Measurements from ENCODE around the gene PAWR. TPM values are rescaled to one million over a fixed set of nuclear protein-coding genes. Genes with fewer than 3 reads are reported as not detected.

The PAWR gene
- total and polyA plus RNA-seq, 9 of the 15 experiments (the other 6 are each of a cell fraction or from before 2014, with no cell fraction given), result 0.82 TPM; not detected in 8

- no peak for TF ChIP-seq AFF4 (CRISPR knock-in tag; IDR thresholded peaks at IDR 0.05)
These were observed 20.1 kb upstream of the PAWR start (continued) for GRCh38 chr12:79710707-79711483.

- no peaks in the 10 kb centered on the region for H3K79me2 ChIP-seq (ENCODE audit: control insufficient read depth, insufficient read depth, low read length)
- POLR2A ChIA-PET, result no interaction called here
- in situ Hi-C loops (cut with MboI), result no loop called here
- peaks cover 0 to 6% of the 10 kb centered on the region in 2 experiments; a peak in 1 of 5 replicates for H3K4me1 ChIP-seq (replicated peaks in 1 of 2; ENCODE audit: control insufficient read depth in 2 of 2, insufficient read depth in 2 of 2, low read length in 2 of 2)
- 0% methylated on average over 3 of the region's 3 CpGs for WGBS (ENCODE audit: insufficient coverage, low coverage, missing lambda C conversion rate)
- no peak for ATAC-seq
- H3K4me2 ChIP-seq (ENCODE audit: insufficient read depth, low read length), result no peak overlapping the region
- H3K4me3 ChIP-seq, result no peak overlapping the region
- FAIRE-seq, result no peak
- H4K20me1 ChIP-seq (replicated peaks; ENCODE audit: control insufficient read depth, insufficient read depth, low read length), result no peaks in the 10 kb centered on the region
- no peak overlapping the region for H3K9ac ChIP-seq (ENCODE audit: insufficient read depth in 1 of 2, low read depth in 2 of 2, low read length in 2 of 2)
- no peaks in the 10 kb centered on the region for H3K27me3 ChIP-seq (ENCODE audit: control insufficient read depth in 2 of 2, insufficient read depth in 2 of 2, low read length in 2 of 2)
- BruUV-seq (replicated peaks), result no TSS peak
- no peaks in the 10 kb centered on the region for H3K9me1 ChIP-seq (ENCODE audit: control insufficient read depth, insufficient read depth, low read length)
- CTCF ChIA-PET (ENCODE audit: low intra/inter-chr PET ratio), result no interaction called here
- no peak overlapping the region for H2AFZ ChIP-seq (ENCODE audit: low read depth, low read length)
- DNase-seq (ENCODE audit: extremely low read depth in 1 of 4, low spot score in 3 of 4), result no peak
- intact Hi-C loops (cut with micrococcal nuclease), result no loop called here
- H3K36me3 ChIP-seq (ENCODE audit: control insufficient read depth, insufficient read depth, low read length), result no peaks in the 10 kb centered on the region
- H3K9me3 ChIP-seq (replicated peaks; ENCODE audit: control insufficient read depth, insufficient read depth, low read depth, low read length), result no peaks in the 10 kb centered on the region
- H3K27ac ChIP-seq (ENCODE audit: extremely low read depth, low read depth, low read length), result no peak overlapping the region
- no peak for TF ChIP-seq KLF10 (CRISPR knock-in tag; IDR thresholded peaks at IDR 0.05)
- no peak for TF ChIP-seq SETDB1 (IDR thresholded peaks at IDR 0.05; ENCODE audit: low read length)
- no peak for TF ChIP-seq HLTF (IDR thresholded peaks at IDR 0.05)
- no peak for TF ChIP-seq STAT6 (CRISPR knock-in tag; IDR thresholded peaks at IDR 0.05)
- no peak for TF ChIP-seq FOXP1 (CRISPR knock-in tag; IDR thresholded peaks at IDR 0.05)
- TF ChIP-seq TFAP4 (CRISPR knock-in tag; IDR thresholded peaks at IDR 0.05; ENCODE audit: borderline replicate concordance), result no peak
- TF ChIP-seq ZNF347 (CRISPR knock-in tag; IDR thresholded peaks at IDR 0.05; ENCODE audit: low read depth), result no peak
- no peak for TF ChIP-seq SFPQ (IDR thresholded peaks at IDR 0.05; ENCODE audit: low read depth, low read length)
These were observed 17.1 kb upstream of the PAWR start for GRCh38 chr12:79707830-79708229.

All from K562 (cell line).